ENCODE data around the gene ADISSP.

ADISSP gene

DNA sequence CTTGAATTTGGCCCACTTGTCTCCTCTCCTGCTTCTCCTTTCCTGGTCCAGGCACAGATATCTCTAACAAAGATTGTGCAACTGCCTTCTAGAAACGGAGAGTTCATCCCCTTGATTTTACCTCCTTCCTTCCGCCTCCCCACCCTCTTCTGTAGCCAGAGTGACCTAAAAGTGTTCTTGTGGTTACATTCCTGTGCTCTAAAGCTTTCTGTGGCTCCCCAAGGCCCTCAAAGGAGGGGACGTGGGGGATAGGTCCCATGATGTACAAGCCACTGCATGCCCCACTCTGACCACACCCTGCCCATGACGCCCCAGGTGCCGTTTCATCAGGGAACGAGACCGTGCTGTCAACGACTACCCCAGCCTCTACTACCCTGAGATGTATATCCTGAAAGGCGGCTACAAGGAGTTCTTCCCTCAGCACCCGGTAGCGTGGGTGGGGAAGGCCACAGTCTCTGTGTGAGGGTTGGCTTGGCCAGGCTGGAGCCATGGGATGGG is 36.8 kb upstream of the ADISSP start:
- no peak overlapping the region for H3K4me3 ChIP-seq (ENCODE audit: low read depth in 1 of 2, low read length in 2 of 2)
- H3K36me3 ChIP-seq (ENCODE audit: control insufficient read depth in 1 of 2, insufficient read depth in 2 of 2, low read length in 2 of 2): peaks cover 34 to 44% of the 10 kb centered on the region in 2 donors
- no peaks in the 10 kb centered on the region for H3K27me3 ChIP-seq (ENCODE audit: low read depth, low read length)
- H3K4me1 ChIP-seq (ENCODE audit: control insufficient read depth in 1 of 2, insufficient read depth in 2 of 2, low read length in 2 of 2): peaks cover 20 to 43% of the 10 kb centered on the region in 2 donors
- H3K27ac ChIP-seq (ENCODE audit: low read length): no peak overlapping the region
- no peaks in the 10 kb centered on the region for H3K9me3 ChIP-seq (ENCODE audit: control insufficient read depth in 1 of 2, low read length in 2 of 2)

DNA sequence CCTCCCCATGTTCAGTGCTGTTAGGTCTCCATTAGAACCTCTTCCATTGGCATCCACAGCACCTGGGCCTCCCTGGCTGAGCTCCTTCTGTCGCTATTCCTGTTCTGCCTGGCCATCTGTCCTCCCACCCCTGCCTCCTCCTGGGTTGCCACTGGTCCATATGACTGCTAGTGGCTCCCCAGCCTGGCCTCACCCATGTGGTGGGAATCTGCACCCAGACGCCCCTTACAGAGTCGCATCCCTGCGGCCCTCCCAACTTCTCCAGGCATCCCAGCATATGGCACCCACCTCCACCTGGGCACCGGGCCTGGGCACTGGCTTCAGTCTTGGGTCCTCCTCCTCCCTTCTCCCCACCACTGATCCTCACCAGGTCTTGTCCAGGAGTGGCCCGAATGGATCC is 36.3 kb upstream of the ADISSP start:
- H3K36me3 ChIP-seq (ENCODE audit: control insufficient read depth in 1 of 2, insufficient read depth in 2 of 2, low read length in 2 of 2): peaks cover 34 to 44% of the 10 kb centered on the region in 2 donors
- H3K27ac ChIP-seq (ENCODE audit: low read length): no peak overlapping the region
- H3K27me3 ChIP-seq (ENCODE audit: low read depth, low read length): no peaks in the 10 kb centered on the region
- no peaks in the 10 kb centered on the region for H3K9me3 ChIP-seq (ENCODE audit: control insufficient read depth in 1 of 2, low read length in 2 of 2)
- H3K4me1 ChIP-seq (ENCODE audit: control insufficient read depth in 1 of 2, insufficient read depth in 2 of 2, low read length in 2 of 2): peaks cover 24 to 47% of the 10 kb centered on the region in 2 donors
- H3K4me3 ChIP-seq (ENCODE audit: low read depth in 1 of 2, low read length in 2 of 2): no peak overlapping the region

DNA sequence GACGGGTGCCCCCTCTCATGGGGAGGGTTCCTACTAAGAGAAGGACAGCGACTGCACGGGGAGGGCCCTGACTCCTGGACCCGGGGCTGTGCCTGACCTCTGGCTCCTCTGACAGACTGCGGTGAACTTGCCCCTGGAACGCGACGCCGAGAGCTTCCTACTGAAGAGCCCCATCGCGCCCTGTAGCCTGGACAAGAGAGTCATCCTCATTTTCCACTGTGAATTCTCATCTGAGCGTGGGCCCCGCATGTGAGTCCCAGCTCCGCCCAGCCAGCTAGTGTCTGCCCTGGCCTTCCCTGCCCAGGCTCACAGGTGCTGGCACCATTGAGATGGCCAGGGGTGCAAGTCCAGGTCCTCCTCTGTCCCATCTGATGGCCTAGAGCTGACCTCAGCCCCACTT is 35.7 kb upstream of the ADISSP start:
- Histone ChIP-seq H3K36me3 (ENCODE audit: control insufficient read depth in 1 of 2, insufficient read depth in 2 of 2, low read length in 2 of 2) (peaks cover 34 to 44% of the 10 kb centered on the region in 2 donors), H3K9me3 (ENCODE audit: control insufficient read depth in 1 of 2, low read length in 2 of 2) (no peaks in the 10 kb centered on the region), H3K27ac (ENCODE audit: low read length) (no peak overlapping the region), H3K4me3 (ENCODE audit: low read depth in 1 of 2, low read length in 2 of 2) (no peak overlapping the region), H3K27me3 (ENCODE audit: low read depth, low read length) (no peaks in the 10 kb centered on the region), H3K4me1 (ENCODE audit: control insufficient read depth in 1 of 2, insufficient read depth in 2 of 2, low read length in 2 of 2) (peaks cover 27 to 49% of the 10 kb centered on the region in 2 donors)

DNA sequence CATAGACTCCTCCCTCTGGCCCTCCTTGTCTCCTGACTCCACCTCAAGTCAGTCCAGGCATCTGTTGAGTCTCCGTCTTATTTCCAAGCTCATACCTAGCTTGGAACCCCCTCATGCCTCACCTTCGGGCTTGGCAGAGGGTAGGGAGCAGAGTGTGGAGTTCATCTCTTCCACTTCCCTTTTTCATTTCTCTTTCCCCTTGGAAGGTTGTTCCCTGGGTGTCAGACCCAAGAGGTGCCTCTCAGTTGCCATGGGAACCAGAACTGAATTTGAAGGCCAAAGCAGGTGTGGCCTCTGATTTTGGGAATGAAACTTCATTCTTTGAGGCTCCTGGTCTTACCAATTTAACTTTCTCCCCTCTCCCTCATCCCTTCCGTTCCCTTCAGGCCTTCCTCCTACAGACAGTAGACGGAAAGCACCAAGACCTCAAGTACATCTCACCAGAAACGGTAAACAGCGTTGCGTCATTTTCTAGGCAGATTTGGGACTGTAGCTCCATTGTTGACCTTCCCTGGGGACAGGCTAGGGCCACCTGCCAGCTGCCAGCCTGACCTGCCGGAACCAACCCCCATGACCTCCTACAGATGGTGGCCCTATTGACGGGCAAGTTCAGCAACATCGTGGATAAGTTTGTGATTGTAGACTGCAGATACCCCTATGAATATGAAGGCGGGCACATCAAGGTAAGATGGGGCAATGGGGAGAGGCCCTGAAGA is 35.1 kb upstream of the ADISSP start:
- no peak overlapping the region for H3K27ac ChIP-seq (ENCODE audit: low read length)
- no peak overlapping the region for H3K4me3 ChIP-seq (ENCODE audit: low read depth in 1 of 2, low read length in 2 of 2)
- peaks cover 34 to 44% of the 10 kb centered on the region in 2 donors for H3K36me3 ChIP-seq (ENCODE audit: control insufficient read depth in 1 of 2, insufficient read depth in 2 of 2, low read length in 2 of 2)
- peaks cover 29 to 49% of the 10 kb centered on the region in 2 donors for H3K4me1 ChIP-seq (ENCODE audit: control insufficient read depth in 1 of 2, insufficient read depth in 2 of 2, low read length in 2 of 2)
- no peaks in the 10 kb centered on the region for H3K9me3 ChIP-seq (ENCODE audit: control insufficient read depth in 1 of 2, low read length in 2 of 2)
- no peaks in the 10 kb centered on the region for H3K27me3 ChIP-seq (ENCODE audit: low read depth, low read length)

DNA sequence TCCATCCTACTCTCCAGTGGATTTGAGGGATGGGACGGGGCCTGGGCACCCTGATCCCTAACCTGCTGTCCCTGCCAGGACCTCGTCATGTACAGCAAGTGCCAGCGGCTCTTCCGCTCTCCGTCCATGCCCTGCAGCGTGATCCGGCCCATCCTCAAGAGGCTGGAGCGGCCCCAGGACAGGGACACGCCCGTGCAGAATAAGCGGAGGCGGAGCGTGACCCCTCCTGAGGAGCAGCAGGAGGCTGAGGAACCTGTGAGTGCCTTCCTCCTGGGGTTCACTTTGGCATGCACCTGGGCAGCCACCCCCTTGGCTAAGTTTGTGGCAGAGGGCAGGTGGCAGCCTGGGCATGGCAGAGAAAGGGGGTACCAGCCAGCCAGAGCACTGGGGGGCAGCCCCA is 34.3 kb upstream of the ADISSP start:
- Histone ChIP-seq H3K27me3 (ENCODE audit: low read depth, low read length) (no peaks in the 10 kb centered on the region), H3K4me1 (ENCODE audit: control insufficient read depth in 1 of 2, insufficient read depth in 2 of 2, low read length in 2 of 2) (peaks cover 27 to 48% of the 10 kb centered on the region in 2 donors), H3K4me3 (ENCODE audit: low read depth in 1 of 2, low read length in 2 of 2) (no peak overlapping the region), H3K9me3 (ENCODE audit: control insufficient read depth in 1 of 2, low read length in 2 of 2) (no peaks in the 10 kb centered on the region), H3K36me3 (ENCODE audit: control insufficient read depth in 1 of 2, insufficient read depth in 2 of 2, low read length in 2 of 2) (peaks cover 34 to 44% of the 10 kb centered on the region in 2 donors), H3K27ac (ENCODE audit: low read length) (no peak overlapping the region)

GRCh38 chr20:3801299-3801698 is 33.7 kb upstream of the ADISSP start:
- H3K36me3 ChIP-seq (ENCODE audit: control insufficient read depth in 1 of 2, insufficient read depth in 2 of 2, low read length in 2 of 2): peaks cover 34 to 44% of the 10 kb centered on the region in 2 donors
- no peaks in the 10 kb centered on the region for H3K27me3 ChIP-seq (ENCODE audit: low read depth, low read length)
- H3K27ac ChIP-seq (ENCODE audit: low read length): no peak overlapping the region
- H3K9me3 ChIP-seq (ENCODE audit: control insufficient read depth in 1 of 2, low read length in 2 of 2): no peaks in the 10 kb centered on the region
- H3K4me3 ChIP-seq (ENCODE audit: low read depth in 1 of 2, low read length in 2 of 2): no peak overlapping the region
- peaks cover 26 to 48% of the 10 kb centered on the region in 2 donors for H3K4me1 ChIP-seq (ENCODE audit: control insufficient read depth in 1 of 2, insufficient read depth in 2 of 2, low read length in 2 of 2)

DNA sequence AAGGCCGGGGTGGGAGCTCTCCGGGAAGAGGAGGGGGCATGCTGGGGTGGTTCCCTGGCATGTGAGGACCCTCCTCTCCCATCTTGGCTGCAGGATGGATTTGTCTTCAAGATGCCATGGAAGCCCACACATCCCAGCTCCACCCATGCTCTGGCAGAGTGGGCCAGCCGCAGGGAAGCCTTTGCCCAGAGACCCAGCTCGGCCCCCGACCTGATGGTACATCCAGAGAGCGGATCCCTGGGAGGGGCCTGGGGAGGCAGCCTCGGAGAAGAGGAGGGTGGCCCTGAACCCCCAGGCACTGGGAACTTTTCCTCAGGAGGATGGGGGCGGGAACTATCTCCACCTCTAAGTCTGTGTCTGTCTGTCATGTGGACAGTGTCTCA is 33.3 kb upstream of the ADISSP start:
- no peak overlapping the region for H3K27ac ChIP-seq (ENCODE audit: low read length)
- no peaks in the 10 kb centered on the region for H3K9me3 ChIP-seq (ENCODE audit: control insufficient read depth in 1 of 2, low read length in 2 of 2)
- no peaks in the 10 kb centered on the region for H3K27me3 ChIP-seq (ENCODE audit: low read depth, low read length)
- no peak overlapping the region for H3K4me3 ChIP-seq (ENCODE audit: low read depth in 1 of 2, low read length in 2 of 2)
- H3K36me3 ChIP-seq (ENCODE audit: control insufficient read depth in 1 of 2, insufficient read depth in 2 of 2, low read length in 2 of 2): peaks cover 34 to 45% of the 10 kb centered on the region in 2 donors
- H3K4me1 ChIP-seq (ENCODE audit: control insufficient read depth in 1 of 2, insufficient read depth in 2 of 2, low read length in 2 of 2): peaks cover 26 to 44% of the 10 kb centered on the region in 2 donors

- H3K27ac ChIP-seq (ENCODE audit: low read length): no peak overlapping the region
- H3K4me3 ChIP-seq (ENCODE audit: low read depth in 1 of 2, low read length in 2 of 2): no peak overlapping the region
- H3K4me1 ChIP-seq (ENCODE audit: control insufficient read depth in 1 of 2, insufficient read depth in 2 of 2, low read length in 2 of 2): peaks cover 22 to 40% of the 10 kb centered on the region in 2 donors
- peaks cover 31 to 47% of the 10 kb centered on the region in 2 donors for H3K36me3 ChIP-seq (ENCODE audit: control insufficient read depth in 1 of 2, insufficient read depth in 2 of 2, low read length in 2 of 2)
- no peaks in the 10 kb centered on the region for H3K9me3 ChIP-seq (ENCODE audit: control insufficient read depth in 1 of 2, low read length in 2 of 2)
- H3K27me3 ChIP-seq (ENCODE audit: low read depth, low read length): no peaks in the 10 kb centered on the region
Measured at GRCh38 chr20:3800256-3800877, 32.8 kb upstream of the ADISSP start.

DNA sequence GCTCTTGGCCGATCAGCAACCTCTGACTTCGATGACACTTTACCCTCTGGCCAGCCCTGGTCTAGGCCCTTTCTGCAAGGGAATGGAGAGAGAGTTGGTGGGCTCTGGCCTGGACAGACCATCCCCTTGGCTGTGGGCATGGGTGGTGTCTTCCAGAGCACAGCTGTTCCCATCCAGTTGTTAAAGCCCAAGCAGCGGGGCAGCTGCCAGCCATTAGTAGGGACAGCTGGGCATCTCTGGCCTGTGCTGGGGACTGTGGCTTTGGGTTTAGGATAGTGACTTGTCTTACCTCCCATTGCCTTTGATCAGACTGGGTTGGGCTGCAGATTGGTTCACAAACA is 31.3 kb upstream of the ADISSP start:
- Histone ChIP-seq H3K27ac (ENCODE audit: low read length) (no peak overlapping the region), H3K4me3 (ENCODE audit: low read depth in 1 of 2, low read length in 2 of 2) (no peak overlapping the region), H3K27me3 (ENCODE audit: low read depth, low read length) (no peaks in the 10 kb centered on the region), H3K36me3 (ENCODE audit: control insufficient read depth in 1 of 2, insufficient read depth in 2 of 2, low read length in 2 of 2) (peaks cover 20 to 42% of the 10 kb centered on the region in 2 donors), H3K4me1 (ENCODE audit: control insufficient read depth in 1 of 2, insufficient read depth in 2 of 2, low read length in 2 of 2) (peaks cover 20 to 49% of the 10 kb centered on the region in 2 donors), H3K9me3 (ENCODE audit: control insufficient read depth in 1 of 2, low read length in 2 of 2) (no peaks in the 10 kb centered on the region)

DNA sequence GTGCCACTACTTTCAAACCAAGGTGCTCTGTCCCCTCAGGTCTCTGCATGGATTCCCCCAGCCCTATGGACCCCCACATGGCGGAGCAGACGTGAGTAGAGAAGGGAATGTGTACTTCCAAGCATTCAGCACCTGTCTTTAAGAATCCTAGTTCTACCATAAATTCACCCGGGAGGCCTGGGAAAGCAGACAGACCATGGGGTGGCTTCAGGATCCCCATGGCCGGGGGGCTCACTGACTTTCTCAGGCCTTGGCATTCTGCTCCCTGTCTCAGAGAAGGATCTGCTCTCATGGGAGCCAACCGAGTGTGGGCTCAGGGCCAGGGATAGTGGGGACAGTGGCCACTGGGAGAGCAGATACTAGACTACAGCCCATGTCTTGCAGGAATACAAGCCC is 30.8 kb upstream of the ADISSP start:
- Histone ChIP-seq H3K4me1 (ENCODE audit: control insufficient read depth in 1 of 2, insufficient read depth in 2 of 2, low read length in 2 of 2) (peaks cover 20 to 49% of the 10 kb centered on the region in 2 donors), H3K36me3 (ENCODE audit: control insufficient read depth in 1 of 2, insufficient read depth in 2 of 2, low read length in 2 of 2) (peaks cover 17 to 37% of the 10 kb centered on the region in 2 donors), H3K4me3 (ENCODE audit: low read depth in 1 of 2, low read length in 2 of 2) (peak overlapping the region in 1 of 2 donors; percentile 51), H3K9me3 (ENCODE audit: control insufficient read depth in 1 of 2, low read length in 2 of 2) (no peaks in the 10 kb centered on the region), H3K27ac (ENCODE audit: low read length) (peak overlapping the region; percentile 86), H3K27me3 (ENCODE audit: low read depth, low read length) (no peaks in the 10 kb centered on the region)

DNA sequence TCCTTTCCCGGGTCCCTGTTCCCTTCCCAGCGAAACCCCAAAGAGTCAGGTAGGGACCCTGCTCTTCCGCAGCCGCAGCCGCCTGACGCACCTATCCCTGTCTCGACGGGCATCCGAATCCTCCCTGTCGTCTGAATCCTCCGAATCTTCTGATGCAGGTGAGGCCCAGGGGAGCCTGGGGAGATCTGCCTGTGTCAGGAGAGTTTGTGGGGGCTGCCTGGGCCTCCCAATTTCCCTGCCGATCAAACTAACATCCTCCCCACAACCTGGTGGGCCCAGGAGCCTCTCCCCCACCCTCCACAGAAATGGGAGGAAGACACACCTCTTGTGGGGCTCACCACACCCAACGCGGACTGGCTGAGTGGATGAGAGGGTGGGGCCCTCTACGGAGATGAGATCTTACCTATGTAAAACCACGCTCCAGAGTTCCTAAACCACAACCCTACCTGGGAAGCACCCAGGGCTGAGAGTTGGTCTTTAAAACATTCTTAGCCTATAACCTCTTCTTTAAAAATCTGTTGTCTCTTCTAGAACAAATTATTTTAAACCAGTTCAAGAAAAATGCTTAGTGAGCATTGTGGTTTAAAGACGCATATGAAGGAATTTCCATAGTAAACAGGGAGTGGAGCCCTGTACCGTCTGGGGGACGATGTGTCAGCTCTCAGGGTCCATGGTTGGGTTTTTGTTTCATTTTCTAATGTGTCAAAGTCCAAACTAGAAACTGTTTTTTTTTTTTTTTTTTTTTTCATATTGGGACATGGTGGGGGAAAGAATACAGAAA is 30.2 kb upstream of the ADISSP start:
- H3K9me3 ChIP-seq (ENCODE audit: control insufficient read depth in 1 of 2, low read length in 2 of 2): no peaks in the 10 kb centered on the region
- peaks cover 14 to 31% of the 10 kb centered on the region in 2 donors for H3K36me3 ChIP-seq (ENCODE audit: control insufficient read depth in 1 of 2, insufficient read depth in 2 of 2, low read length in 2 of 2)
- peak overlapping the region; percentile 86 for H3K27ac ChIP-seq (ENCODE audit: low read length)
- H3K4me1 ChIP-seq (ENCODE audit: control insufficient read depth in 1 of 2, insufficient read depth in 2 of 2, low read length in 2 of 2): peaks cover 20 to 49% of the 10 kb centered on the region in 2 donors
- H3K27me3 ChIP-seq (ENCODE audit: low read depth, low read length): no peaks in the 10 kb centered on the region
- H3K4me3 ChIP-seq (ENCODE audit: low read depth in 1 of 2, low read length in 2 of 2): peak overlapping the region; percentile 51 to 76
